ENCODE data around the gene SPRR4.

- no peak for TF ChIP-seq CTCF (IDR thresholded peaks at IDR 0.05)
- TF ChIP-seq POLR2AphosphoS5 (IDR thresholded peaks at IDR 0.05): no peak
- TF ChIP-seq EP300 (IDR thresholded peaks at IDR 0.05): no peak
Observed at GRCh38 chr1:152976688-152977087, 6.2 kb downstream of the SPRR4 start.

All from suprapubic skin (tissue), 4 donors.